OCI-LY7 (cell line): Measurements from ENCODE around the gene NAMPT. TPM values are rescaled to one million over a fixed set of nuclear protein-coding genes. Genes with fewer than 3 reads are reported as not detected.

Source experiments
- BruUV-seq: library from RNA; stranded (reverse); fragments of 400-500 nt; replicated peaks from 2 replicates; lab custom pipeline; 2021; lab: Mats Ljungman, UMichigan
- CTCF ChIA-PET: fragments of 300-600 bp; sonication (Branson Sonifier 250); formaldehyde crosslinking; loops from one replicate; lab custom pipeline; 2022; ENCODE audit warnings: antibody characterized with exemption; ENCODE audit not compliant: unreplicated experiment; lab: Charles Lee
- POLR2A ChIA-PET: fragments of 300-600 bp; sonication (Branson Sonifier 250); formaldehyde crosslinking; loops from one replicate; lab custom pipeline; 2022; ENCODE audit warnings: antibody characterized with exemption; lab: Charles Lee
- DNase-seq: peaks from one replicate; pipeline ENCODE4 v3.0.0-alpha.2; 2015; ENCODE audit warnings: low spot score
- H2AFZ ChIP-seq: fragments of 200-600 bp; sonication (generic), shearing (Covaris generic); 2 replicates; pipeline ENCODE4 v1.6.1; 2014; ENCODE audit warnings: mild to moderate bottlenecking, antibody characterized with exemption, low read length, moderate library complexity
- H3K27ac ChIP-seq: fragments of 200-600 bp; sonication (generic); 2 replicates; pipeline ENCODE4 v1.5.1; 2014; ENCODE audit warnings: mixed run types, low read depth, mild to moderate bottlenecking, moderate library complexity, low read length, inconsistent platforms; ENCODE audit not compliant: poor library complexity, severe bottlenecking
- H3K36me3 ChIP-seq: fragments of 200-600 bp; sonication (generic); 2 replicates; pipeline ENCODE4 v1.6.1; 2014; ENCODE audit warnings: mild to moderate bottlenecking, antibody characterized with exemption, low read length, moderate library complexity, mixed read lengths; ENCODE audit not compliant: insufficient read depth
- H3K4me1 ChIP-seq: fragments of 200-600 bp; sonication (generic); 2 replicates; pipeline ENCODE4 v1.5.1; 2014; ENCODE audit warnings: mild to moderate bottlenecking, low read length; ENCODE audit not compliant: insufficient read depth, poor library complexity, severe bottlenecking
- H3K4me2 ChIP-seq: fragments of 200-600 bp; sonication (generic); 2 replicates; pipeline ENCODE4 v1.6.1; 2014; ENCODE audit warnings: mild to moderate bottlenecking, low read length
- H3K4me3 ChIP-seq: fragments of 200-600 bp; sonication (generic); 2 replicates; pipeline ENCODE4 v1.5.1; 2014; ENCODE audit warnings: mild to moderate bottlenecking, low read depth, low read length; ENCODE audit not compliant: poor library complexity, severe bottlenecking
- H3K79me2 ChIP-seq: fragments of 200-600 bp; sonication (generic); 2 replicates; pipeline ENCODE4 v1.6.1; 2016; ENCODE audit warnings: low read depth, mild to moderate bottlenecking, low read length, moderate library complexity, mixed read lengths; ENCODE audit not compliant: insufficient read depth
- H3K9me2 ChIP-seq: fragments of 200-600 bp; sonication (generic); 2 replicates; pipeline ENCODE4 v1.6.1; 2016; ENCODE audit warnings: mild to moderate bottlenecking, low read length, mixed read lengths; ENCODE audit not compliant: insufficient read depth
- H3K9me3 ChIP-seq: fragments of 200-600 bp; sonication (generic); 2 replicates; pipeline ENCODE4 v1.6.1; 2014; ENCODE audit warnings: mild to moderate bottlenecking, mixed run types, low read length, mixed read lengths
- H4K20me1 ChIP-seq: fragments of 200-600 bp; sonication (generic); 2 replicates; pipeline ENCODE4 v1.6.1; 2014; ENCODE audit warnings: mild to moderate bottlenecking, antibody characterized with exemption, low read length, moderate library complexity, mixed read lengths; ENCODE audit not compliant: insufficient read depth
- CTCF ChIP-seq: fragments of 200-600 bp; sonication (generic); conservative IDR thresholded peaks from 2 replicates; pipeline ENCODE4 v1.5.1; 2014; ENCODE audit warnings: mild to moderate bottlenecking, antibody characterized with exemption, low read length, moderate library complexity, mixed read lengths
- EZH2phosphoT487 ChIP-seq: fragments of 200-600 bp; sonication (generic); IDR thresholded peaks from 2 replicates; pipeline ENCODE4 v1.6.1; 2018; ENCODE audit warnings: low read depth, borderline replicate concordance, mild to moderate bottlenecking, mixed run types, antibody characterized with exemption, low read length, moderate library complexity, mixed read lengths
- intact Hi-C: fragments of 100-400 bp; cut with micrococcal nuclease; formaldehyde crosslinking; loops from one replicate; pipeline ENCODE4 v1.10.0; 2022; ENCODE audit not compliant: unreplicated experiment
- total RNA-seq, 2 experiments: library from RNA; depleted of rRNA in 1 of 2; stranded (reverse); fragments of >200 nt in 1 of 2; shearing (Covaris generic) in 1 of 2; gene quantifications; 2 replicates each; pipeline ENCODE4 v1.2.3, GENCODE V29; 2014 to 2022

NAMPT gene
- total RNA-seq, 2 experiments from 2014 or later = 20.7 to 82.2 TPM

- Histone ChIP-seq H4K20me1 (peaks cover 8% of the 10 kb centered on the region; the same call in 1 of the 2 replicates), H3K4me3 (no peak overlapping the region), H3K9me2 (no peaks in the 10 kb centered on the region), H3K9me3 (no peaks in the 10 kb centered on the region), H2AFZ (no peak overlapping the region; the same call in 1 of the 2 replicates), H3K4me1 (peaks cover 11% of the 10 kb centered on the region), H3K36me3 (no peaks in the 10 kb centered on the region), H3K79me2 (peaks cover 9% of the 10 kb centered on the region), H3K4me2 (no peak overlapping the region), H3K27ac (no peak overlapping the region)
- ChIA-PET CTCF (no interaction called here), POLR2A (interaction anchor here (0.9 kb wide), 1 partner anchor 9 kb away, joined by 3 read pairs; no protein-coding TSS in a partner anchor)
- no TSS peak for BruUV-seq
- intact Hi-C loops = loop anchor here (5.0 to 10.0 kb wide), 3 partner anchors 231 to 877 kb away; partner anchors contain the start of genes HBP1 and RINT1
- TF ChIP-seq CTCF = no peak
- TF ChIP-seq EZH2phosphoT487 = no peak
- DNase-seq = no peak
These were observed 3.5 kb upstream of the NAMPT start for GRCh38 chr7:106288263-106288662.

GRCh38 chr7:106287786-106288185, 3.0 kb upstream of the NAMPT start:
- no peaks in the 10 kb centered on the region for H3K9me2 ChIP-seq
- no peak overlapping the region for H3K4me2 ChIP-seq
- H3K9me3 ChIP-seq = no peaks in the 10 kb centered on the region
- intact Hi-C loops = loop anchor here (5.0 to 10.0 kb wide), 3 partner anchors 230 to 877 kb away; partner anchors contain the start of genes HBP1 and RINT1
- peaks cover 13% of the 10 kb centered on the region; the same call in 1 of the 2 replicates for H4K20me1 ChIP-seq
- no peaks in the 10 kb centered on the region for H3K36me3 ChIP-seq
- BruUV-seq = no TSS peak
- no peak overlapping the region; the same call in 1 of the 2 replicates for H2AFZ ChIP-seq
- ChIA-PET CTCF (no interaction called here), POLR2A (interaction anchor here (0.9 to 1.4 kb wide), 2 partner anchors 9 to 112 kb away, joined by 3 read pairs; no protein-coding TSS in a partner anchor)
- H3K4me1 ChIP-seq = peaks cover 16% of the 10 kb centered on the region
- no peak for DNase-seq
- H3K4me3 ChIP-seq = no peak overlapping the region
- peaks cover 14% of the 10 kb centered on the region for H3K79me2 ChIP-seq
- H3K27ac ChIP-seq = no peak overlapping the region
- TF ChIP-seq EZH2phosphoT487 (no peak), CTCF (no peak)

GRCh38 chr7:106285855-106286492, 1.2 kb upstream of the NAMPT start:
- POLR2A ChIA-PET = interaction anchor here (1.1 to 2.1 kb wide), 9 partner anchors 13 to 312 kb away, joined by 3 to 8 read pairs (median 5); no protein-coding TSS in a partner anchor
- H3K9me2 ChIP-seq = no peaks in the 10 kb centered on the region
- CTCF ChIA-PET = no interaction called here
- H3K27ac ChIP-seq = no peak overlapping the region
- H2AFZ ChIP-seq = peak overlapping the region; percentile 97
- DNase-seq = peak; percentile 15
- peaks cover 3% of the 10 kb centered on the region; the same call in 1 of the 2 replicates for H3K36me3 ChIP-seq
- intact Hi-C loops = loop anchor here (1.0 to 10.0 kb wide), 5 partner anchors 108 to 879 kb away; partner anchors contain the start of genes CCDC71L, HBP1 and RINT1
- H3K9me3 ChIP-seq = no peaks in the 10 kb centered on the region
- H3K4me1 ChIP-seq = peaks cover 23% of the 10 kb centered on the region
- H3K79me2 ChIP-seq = peaks cover 32% of the 10 kb centered on the region
- TF ChIP-seq EZH2phosphoT487 (no peak), CTCF (no peak)
- H4K20me1 ChIP-seq = peaks cover 30% of the 10 kb centered on the region; the same call in 1 of the 2 replicates
- H3K4me3 ChIP-seq = peak overlapping the region; percentile 90
- BruUV-seq = TSS peak; percentile 94
- H3K4me2 ChIP-seq = peak overlapping the region; percentile 99
